HG02943 (cell line): ENCODE data around the gene HLA-E.
A peak's percentile ranks its signal among the peaks of the same experiment; 100 is the strongest.
"Not testable (repeated sequence)": the region's sequence is repeated elsewhere in the genome, so short reads cannot be mapped to it uniquely, and the experiment has no call there.

Source experiments
- ATAC-seq: cut with Tn5 transposase; IDR thresholded peaks from one replicate; pipeline ENCODE4 v1.9.1; 2021; ENCODE audit warnings: mild to moderate bottlenecking, low read depth, moderate library complexity; ENCODE audit not compliant: unreplicated experiment

The HLA-E gene

DNA sequence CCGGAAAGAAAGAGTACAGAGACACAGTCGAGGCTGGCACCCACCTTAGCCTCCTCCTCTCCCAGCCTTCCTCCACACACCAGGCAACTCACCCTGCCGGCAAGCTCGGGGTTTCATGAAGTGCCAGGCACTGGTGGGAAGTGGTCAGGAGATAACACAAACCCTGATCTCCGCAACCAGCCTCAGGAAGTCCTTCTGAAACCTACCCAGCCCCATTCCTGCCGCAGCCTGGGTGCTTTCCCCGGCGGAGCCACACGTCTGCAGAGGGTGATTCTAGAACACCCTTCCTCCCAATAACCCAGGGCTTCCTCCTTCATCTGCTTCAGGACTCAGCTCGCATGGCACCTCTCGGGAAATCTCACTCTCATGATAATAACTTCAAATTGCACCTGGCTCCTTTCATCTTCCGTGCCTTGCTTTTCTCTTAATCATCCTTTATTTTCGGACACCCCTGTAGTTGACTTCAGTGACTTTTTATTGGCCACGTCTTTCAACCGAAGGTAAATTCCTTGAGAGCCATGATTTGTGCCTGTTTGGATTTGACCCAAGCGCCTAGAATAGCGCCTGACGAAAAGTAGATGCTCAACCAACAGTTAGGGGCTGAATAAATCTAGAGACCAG, 8.7 kb upstream of the HLA-E start:
- no peak for ATAC-seq

- ATAC-seq = no peak
Observed at GRCh38 chr6:30481211-30481964, 7.9 kb upstream of the HLA-E start.

DNA sequence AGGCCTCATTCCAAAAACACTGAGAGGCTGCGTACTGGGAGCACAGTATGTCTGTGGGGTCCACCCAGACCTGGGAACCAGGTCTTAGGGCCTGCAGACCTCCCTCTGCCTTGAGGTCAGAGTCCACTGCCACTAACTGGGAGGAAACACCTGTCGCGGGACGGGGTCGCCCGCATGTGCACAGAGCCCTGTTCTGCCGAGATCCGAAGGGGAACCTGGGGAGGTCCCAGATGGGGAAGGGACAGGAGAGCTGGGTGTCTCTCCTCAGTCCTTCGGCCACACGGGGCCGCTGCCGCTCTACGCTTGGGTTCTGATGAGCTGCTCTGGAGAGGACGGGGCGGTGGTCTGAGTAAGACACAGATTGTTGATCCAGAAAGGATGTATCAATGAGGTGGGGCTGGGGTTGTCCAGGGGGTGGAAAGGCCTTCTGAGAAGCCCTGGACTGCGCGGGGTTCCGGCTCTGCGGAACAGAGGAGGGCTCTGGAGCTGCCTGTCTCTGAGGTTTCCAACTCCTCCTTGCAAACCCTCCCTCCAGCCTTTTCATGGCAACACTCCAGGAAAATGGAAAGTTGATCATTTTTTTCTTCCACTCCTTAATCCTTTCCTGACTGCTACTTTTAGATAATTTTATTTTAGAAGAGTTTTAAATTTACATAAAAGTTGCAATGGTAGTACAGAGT, 7.2 kb upstream of the HLA-E start:
- not testable (repeated sequence) for ATAC-seq

- ATAC-seq = no peak
Observed at GRCh38 chr6:30483677-30484279, 5.5 kb upstream of the HLA-E start.

DNA sequence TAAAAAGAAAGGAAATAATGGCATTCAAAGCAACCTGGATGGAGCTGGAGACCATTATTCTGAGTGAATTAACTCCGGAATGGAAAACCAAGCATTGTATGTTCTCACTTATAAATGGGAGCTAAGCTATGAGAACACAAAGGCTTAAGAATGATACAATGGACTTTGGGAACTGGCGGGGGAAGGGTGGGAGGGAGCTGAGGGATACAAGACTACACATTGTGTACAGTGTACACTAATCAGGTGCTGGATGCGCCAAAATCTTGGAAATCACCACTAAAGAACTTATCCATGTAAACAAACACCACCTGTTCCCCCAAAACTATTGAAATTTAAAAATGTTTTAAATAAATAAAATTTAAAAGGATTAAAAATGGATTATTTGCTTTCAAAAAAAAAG, 4.1 kb upstream of the HLA-E start:
- no peak for ATAC-seq

DNA sequence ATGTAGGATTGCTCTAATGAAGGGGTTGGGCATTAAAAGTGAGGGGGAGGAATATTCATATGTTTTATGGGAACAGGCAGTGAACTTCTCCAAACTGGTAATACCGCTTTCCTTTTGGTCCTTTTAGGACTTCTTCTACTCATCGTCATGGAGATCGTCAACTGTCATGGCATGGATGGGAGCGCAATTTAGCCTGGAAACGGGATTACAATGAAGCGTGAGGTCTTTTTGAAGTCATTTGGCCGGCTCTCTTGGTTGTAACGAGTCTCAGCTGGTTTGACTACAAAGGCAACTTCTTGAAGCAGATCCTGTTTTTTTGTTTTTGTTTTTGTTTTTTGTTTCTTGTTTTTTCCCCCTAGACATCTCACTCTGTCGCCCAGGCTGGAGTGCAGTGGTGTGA, 1.4 kb upstream of the HLA-E start:
- no peak for ATAC-seq

DNA sequence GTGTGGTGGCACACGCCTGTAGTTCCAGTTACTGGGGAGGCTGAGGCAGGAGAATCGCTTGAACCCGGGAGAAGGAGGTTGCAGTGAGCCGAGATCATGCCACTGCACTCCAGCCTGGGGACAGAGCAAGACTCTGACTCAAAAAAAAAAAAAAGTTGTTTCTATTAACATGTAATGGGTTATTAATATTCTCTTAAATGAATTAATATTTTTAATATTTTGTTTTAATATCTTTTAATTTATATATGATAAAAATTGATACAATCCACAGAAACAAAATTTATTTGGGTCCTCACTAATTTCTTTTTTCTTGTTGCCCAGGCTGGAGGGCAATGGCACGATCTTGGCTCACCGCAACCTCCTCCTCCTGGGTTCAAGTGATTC, 620 bp upstream of the HLA-E start:
- ATAC-seq = not testable (repeated sequence)

GRCh38 chr6:30490026-30490876, 942 bp downstream of the HLA-E start:
- ATAC-seq = peak; percentile 28

DNA sequence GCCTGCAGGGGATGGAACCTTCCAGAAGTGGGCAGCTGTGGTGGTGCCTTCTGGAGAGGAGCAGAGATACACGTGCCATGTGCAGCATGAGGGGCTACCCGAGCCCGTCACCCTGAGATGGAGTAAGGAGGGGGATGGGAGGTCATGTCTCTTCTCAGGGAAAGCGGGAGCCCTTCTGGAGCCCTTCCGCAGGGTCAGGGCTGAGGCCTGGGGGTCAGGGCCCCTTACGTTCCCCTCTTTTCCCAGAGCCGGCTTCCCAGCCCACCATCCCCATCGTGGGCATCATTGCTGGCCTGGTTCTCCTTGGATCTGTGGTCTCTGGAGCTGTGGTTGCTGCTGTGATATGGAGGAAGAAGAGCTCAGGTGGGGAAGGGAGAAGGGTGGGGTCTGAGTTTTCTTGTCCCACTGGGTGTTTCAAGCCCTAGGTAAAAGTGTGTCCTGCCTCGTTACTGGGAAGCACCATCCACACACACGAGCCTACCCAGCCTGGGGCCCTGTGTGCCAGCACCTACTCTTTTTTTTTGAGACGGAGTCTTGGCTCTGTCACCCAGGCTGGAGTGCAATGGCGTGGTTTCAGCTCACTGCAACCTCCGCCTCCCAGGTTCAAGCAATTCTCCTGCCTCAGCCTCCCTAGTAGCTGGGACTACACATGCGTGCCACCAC, 2.1 kb downstream of the HLA-E start:
- not testable (repeated sequence) for ATAC-seq

GRCh38 chr6:30491991-30492952, 3.0 kb downstream of the HLA-E start:
- no peak for ATAC-seq

GRCh38 chr6:30493643-30494250, 4.4 kb downstream of the HLA-E start:
- ATAC-seq = no peak

- ATAC-seq = no peak
Observed at GRCh38 chr6:30494291-30494861, 5.1 kb downstream of the HLA-E start.

DNA sequence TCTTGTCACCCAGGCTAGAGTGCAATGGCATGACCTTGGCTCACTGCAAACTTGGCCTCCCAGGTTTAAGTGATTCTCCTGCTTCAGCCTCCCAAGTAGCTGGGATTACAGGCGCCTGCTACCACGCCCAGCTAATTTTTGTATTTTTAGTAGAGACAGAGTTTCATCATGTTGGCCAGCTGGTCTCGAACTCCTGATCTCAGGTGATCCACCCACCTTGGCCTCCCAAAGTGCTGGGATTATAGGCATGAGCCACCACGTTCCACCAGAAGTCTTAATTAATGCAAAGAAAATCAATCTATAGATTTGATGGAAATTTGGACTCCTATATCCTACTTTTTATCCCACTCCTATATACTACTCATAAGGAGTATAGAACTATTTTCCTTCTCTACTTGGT, 5.8 kb downstream of the HLA-E start:
- ATAC-seq = not testable (repeated sequence)

GRCh38 chr6:30495993-30496392, 6.7 kb downstream of the HLA-E start:
- no peak for ATAC-seq

- ATAC-seq = not testable (repeated sequence)
Observed at GRCh38 chr6:30497261-30497599, 7.9 kb downstream of the HLA-E start.

DNA sequence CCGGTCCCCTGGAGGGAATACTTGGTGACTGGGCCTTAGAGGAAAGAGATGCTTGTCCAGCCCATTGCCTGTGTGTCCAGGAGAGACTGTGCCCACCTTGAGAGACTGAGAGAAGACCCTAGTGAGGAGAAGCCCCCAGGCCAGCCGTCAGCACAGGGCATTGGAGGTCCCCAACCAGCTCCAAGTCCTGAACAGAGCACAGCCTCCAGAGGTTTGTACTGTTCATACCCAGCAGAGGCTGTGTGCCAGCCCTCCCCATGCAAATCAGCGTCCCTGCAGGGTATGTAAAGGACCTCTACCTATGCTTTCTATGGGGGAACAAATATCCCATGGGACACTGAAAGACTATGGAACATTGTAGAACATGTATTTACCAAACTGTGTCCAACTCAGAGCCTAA, 8.4 kb downstream of the HLA-E start:
- ATAC-seq = no peak

GRCh38 chr6:30498705-30499104, 9.4 kb downstream of the HLA-E start:
- ATAC-seq = not testable (repeated sequence)
